Endothelial cell of umbilical vein (primary cell): ENCODE measurements around the gene REL. TPM values are rescaled to one million over a fixed set of nuclear protein-coding genes. Genes with fewer than 3 reads are reported as not detected.

Source experiments
- BruUV-seq: library from RNA; stranded (reverse); fragments of 400-500 nt; replicated peaks from 2 replicates; lab custom pipeline; 2021; lab: Mats Ljungman, UMichigan
- CTCF ChIA-PET: fragments of 300-600, 350-600 bp; sonication (Branson Sonifier 250); formaldehyde crosslinking; loops from one replicate; lab custom pipeline; 2021; ENCODE audit warnings: antibody characterized with exemption, inconsistent platforms; lab: Charles Lee
- POLR2A ChIA-PET: fragments of 300-600, 350-600 bp; sonication (Branson Sonifier 250); formaldehyde crosslinking; loops from one replicate; lab custom pipeline; 2021; ENCODE audit warnings: antibody characterized with exemption, inconsistent platforms; lab: Charles Lee
- DNase-seq: peaks from one replicate; pipeline ENCODE4 v3.0.0-alpha.2; 2011; ENCODE audit warnings: low read depth, low spot score
- FAIRE-seq: peaks from 2 replicates; lab custom pipeline; 2011; peaks lifted over from hg19 to GRCh38; lab: Jason Lieb, UNC
- H2AFZ ChIP-seq: 2 replicates; pipeline ENCODE4 v1.6.0; 2012; ENCODE audit warnings: low read depth, low read length, control low read depth, inconsistent platforms
- H3K27ac ChIP-seq: 2 replicates; pipeline ENCODE4 v1.5.1; 2011; ENCODE audit warnings: low read depth, mild to moderate bottlenecking, control low read depth, low read length, moderate library complexity; ENCODE audit not compliant: insufficient read depth
- H3K27me3 ChIP-seq, 2 experiments: 2 replicates each; pipeline versions ENCODE4 v1.6.0 to v1.6.1; 2011; ENCODE audit warnings: low read length in 2 of 2, mixed read lengths in 1 of 2; ENCODE audit not compliant: control insufficient read depth in 2 of 2, insufficient read depth in 2 of 2
- H3K36me3 ChIP-seq, 2 experiments: 2 replicates in 1 of 2; 3 replicates in 1 of 2; pipeline ENCODE4 v1.5.1; 2011; ENCODE audit warnings: low read length in 2 of 2, mild to moderate bottlenecking in 1 of 2, moderate library complexity in 1 of 2; ENCODE audit not compliant: control insufficient read depth in 2 of 2, insufficient read depth in 2 of 2; ENCODE audit errors: extremely low read depth in 1 of 2
- H3K4me1 ChIP-seq: 3 replicates; pipeline ENCODE4 v1.5.1; 2011; ENCODE audit warnings: mild to moderate bottlenecking, low read length; ENCODE audit not compliant: control insufficient read depth, insufficient read depth; ENCODE audit errors: extremely low read depth
- H3K4me2 ChIP-seq: 2 replicates; pipeline ENCODE4 v1.6.1; 2011; ENCODE audit warnings: low read length, control low read depth, mixed read lengths; ENCODE audit not compliant: insufficient read depth
- H3K4me3 ChIP-seq, 3 experiments: fragments of 200-600 bp in 1 of 3; sonication (generic), shearing (Covaris generic) in 1 of 3; replicated peaks in 1 of 3; 2 replicates each; pipeline ENCODE4 v1.5.1; 2011 to 2016; ENCODE audit warnings: control low read depth in 3 of 3, low read length in 3 of 3, mild to moderate bottlenecking in 2 of 3, inconsistent platforms in 1 of 3, low read depth in 1 of 3, moderate library complexity in 1 of 3; ENCODE audit not compliant: insufficient read depth in 1 of 3
- H3K79me2 ChIP-seq: 2 replicates; pipeline ENCODE4 v1.6.0; 2012; ENCODE audit warnings: low read length, inconsistent platforms; ENCODE audit not compliant: control insufficient read depth, insufficient read depth
- H3K9ac ChIP-seq: replicated peaks from 2 replicates; pipeline ENCODE3; 2011; ENCODE audit warnings: low read length, control low read depth; ENCODE audit not compliant: insufficient read depth; ENCODE audit errors: extremely low read depth
- H3K9me1 ChIP-seq: replicated peaks from 3 replicates; pipeline ENCODE4 v1.6.0; 2011; ENCODE audit warnings: mild to moderate bottlenecking, low read length; ENCODE audit not compliant: control insufficient read depth, insufficient read depth; ENCODE audit errors: extremely low read depth
- H3K9me3 ChIP-seq: replicated peaks from 2 replicates; pipeline ENCODE4 v1.5.1; 2012; ENCODE audit warnings: low read length, inconsistent platforms; ENCODE audit not compliant: control insufficient read depth, insufficient read depth
- H4K20me1 ChIP-seq: replicated peaks from 2 replicates; pipeline ENCODE3; 2011; ENCODE audit warnings: mild to moderate bottlenecking, low read length; ENCODE audit not compliant: control insufficient read depth, insufficient read depth; ENCODE audit errors: extremely low read depth
- EZH2 ChIP-seq: IDR thresholded peaks from 2 replicates; pipeline ENCODE4 v1.6.1; 2012; ENCODE audit warnings: borderline replicate concordance, low read depth, mild to moderate bottlenecking, moderate library complexity, low read length, inconsistent platforms; ENCODE audit not compliant: severe bottlenecking
- FOS ChIP-seq: IDR thresholded peaks from 2 replicates; pipeline ENCODE4 v1.6.1; 2011; ENCODE audit warnings: mild to moderate bottlenecking, low read length, moderate library complexity, borderline replicate concordance; ENCODE audit not compliant: insufficient read depth
- MYC ChIP-seq: IDR thresholded peaks from one replicate; pipeline ENCODE4 v1.6.1; 2011; ENCODE audit warnings: mild to moderate bottlenecking, low read depth, low read length
- POLR2A ChIP-seq: IDR thresholded peaks from 2 replicates; pipeline ENCODE4 v1.6.1; 2012; ENCODE audit warnings: low read depth, mild to moderate bottlenecking, control low read depth, low read length
- POLR2AphosphoS5 ChIP-seq: IDR thresholded peaks from 2 replicates; pipeline ENCODE4 v1.6.1; 2012; ENCODE audit warnings: low read depth, mild to moderate bottlenecking, control low read depth, low read length, moderate library complexity; ENCODE audit not compliant: insufficient read depth
- dilution Hi-C: fragments of 300-500 bp; cut with MboI; formaldehyde crosslinking; loops from one replicate; pipeline ENCODE4 v1.15.0; 2019; ENCODE audit warnings: low sequenced_read_pairs; ENCODE audit not compliant: extremely low pct_ligation_motif_present
- intact Hi-C: fragments of 100-400 bp; cut with micrococcal nuclease; formaldehyde crosslinking; loops from one replicate; pipeline ENCODE4 v1.10.0; 2022
- polyA plus RNA-seq, 4 experiments: library from polyadenylated mRNA; depleted of rRNA in 3 of 4; stranded (reverse) in 3 of 4; unstranded in 1 of 4; fragments of >200 nt; gene quantifications; 2 replicates each; pipeline versions ENCODE4 v1.2.1 to v1.2.3, GENCODE V29; 2011 to 2012; ENCODE audit warnings: missing spikeins in 1 of 4
- total RNA-seq: library from RNA; stranded (reverse); gene quantifications from 2 replicates; pipeline ENCODE4 v1.2.3, GENCODE V29; 2021
- TF ChIP-seq, protein P1 (sequence below), 2 donors: IDR thresholded peaks; 1 replicate in 1 of 2; 2 replicates in 1 of 2; pipeline ENCODE4 v1.5.1; 2011; ENCODE audit warnings: low read length in 2 of 2, mild to moderate bottlenecking in 2 of 2, moderate library complexity in 2 of 2, control low read depth in 1 of 2, inconsistent platforms in 1 of 2, low read depth in 1 of 2; ENCODE audit not compliant: insufficient read depth in 1 of 2; ENCODE audit errors: extremely low read depth in 1 of 2
- TF ChIP-seq, protein P2 (sequence below): IDR thresholded peaks from 2 replicates; pipeline ENCODE4 v1.6.1; 2011; ENCODE audit not compliant: insufficient read depth, insufficient read length

The REL gene
- total and polyA plus RNA-seq, 2 donors (not counting 3 experiments of a cell fraction or from before 2014, with no cell fraction given): 3.5 to 12.8 TPM

DNA sequence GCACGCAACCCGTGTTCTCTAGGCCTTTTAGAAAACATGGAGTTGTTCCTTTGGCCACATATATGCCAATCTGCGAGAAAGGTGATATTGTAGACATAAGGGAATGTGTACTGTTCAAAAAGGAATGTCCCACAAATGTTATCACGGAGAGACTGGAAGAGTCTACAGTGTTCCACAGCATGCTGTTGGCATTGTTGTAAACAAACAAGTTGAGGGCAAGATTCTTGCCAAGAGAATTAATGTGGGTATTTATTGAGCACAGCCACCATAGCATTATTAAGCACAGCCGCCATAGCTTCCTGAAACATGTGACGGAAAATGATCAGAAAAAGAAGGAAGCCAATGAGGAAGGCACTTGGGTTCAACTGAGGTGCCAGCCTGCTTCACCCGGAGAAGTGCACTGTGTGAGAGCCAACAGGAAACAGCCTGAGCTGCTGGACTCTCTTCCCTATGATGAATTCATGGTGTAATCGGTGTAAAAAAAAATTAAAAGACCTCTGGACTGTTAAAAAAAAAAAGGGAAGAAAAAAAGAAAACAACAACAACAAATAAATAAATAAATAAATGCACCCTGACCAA lies 29.0 kb upstream of the REL start:
- Histone ChIP-seq H3K9ac (no peak overlapping the region), H2AFZ (no peak overlapping the region), H3K79me2 (no peaks in the 10 kb centered on the region), H4K20me1 (no peaks in the 10 kb centered on the region), H3K27ac (no peak overlapping the region), H3K27me3 (peaks cover 0 to 3% of the 10 kb centered on the region in 2 experiments), H3K9me1 (no peaks in the 10 kb centered on the region), H3K4me1 (no peaks in the 10 kb centered on the region), H3K4me3 (no peak overlapping the region), H3K4me2 (no peak overlapping the region), H3K9me3 (no peaks in the 10 kb centered on the region), H3K36me3 (no peaks in the 10 kb centered on the region)
- ChIA-PET POLR2A (no interaction called here), CTCF (interaction anchor here (1.1 to 3.0 kb wide), 2 partner anchors 35 to 147 kb away, joined by 5 to 8 read pairs; no protein-coding TSS in a partner anchor)
- TF ChIP-seq POLR2AphosphoS5 (no peak), FOS (no peak), EZH2 (no peak), MYC (no peak), POLR2A (no peak)
- TF ChIP-seq, protein P1, sequence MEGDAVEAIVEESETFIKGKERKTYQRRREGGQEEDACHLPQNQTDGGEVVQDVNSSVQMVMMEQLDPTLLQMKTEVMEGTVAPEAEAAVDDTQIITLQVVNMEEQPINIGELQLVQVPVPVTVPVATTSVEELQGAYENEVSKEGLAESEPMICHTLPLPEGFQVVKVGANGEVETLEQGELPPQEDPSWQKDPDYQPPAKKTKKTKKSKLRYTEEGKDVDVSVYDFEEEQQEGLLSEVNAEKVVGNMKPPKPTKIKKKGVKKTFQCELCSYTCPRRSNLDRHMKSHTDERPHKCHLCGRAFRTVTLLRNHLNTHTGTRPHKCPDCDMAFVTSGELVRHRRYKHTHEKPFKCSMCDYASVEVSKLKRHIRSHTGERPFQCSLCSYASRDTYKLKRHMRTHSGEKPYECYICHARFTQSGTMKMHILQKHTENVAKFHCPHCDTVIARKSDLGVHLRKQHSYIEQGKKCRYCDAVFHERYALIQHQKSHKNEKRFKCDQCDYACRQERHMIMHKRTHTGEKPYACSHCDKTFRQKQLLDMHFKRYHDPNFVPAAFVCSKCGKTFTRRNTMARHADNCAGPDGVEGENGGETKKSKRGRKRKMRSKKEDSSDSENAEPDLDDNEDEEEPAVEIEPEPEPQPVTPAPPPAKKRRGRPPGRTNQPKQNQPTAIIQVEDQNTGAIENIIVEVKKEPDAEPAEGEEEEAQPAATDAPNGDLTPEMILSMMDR (IDR thresholded peaks at IDR 0.05; ENCODE audit: extremely low read depth in 1 of 2, insufficient read depth in 1 of 2, low read depth in 1 of 2, low read length in 2 of 2): no peak
- TF ChIP-seq, protein P2, sequence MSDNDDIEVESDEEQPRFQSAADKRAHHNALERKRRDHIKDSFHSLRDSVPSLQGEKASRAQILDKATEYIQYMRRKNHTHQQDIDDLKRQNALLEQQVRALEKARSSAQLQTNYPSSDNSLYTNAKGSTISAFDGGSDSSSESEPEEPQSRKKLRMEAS: no peak
- intact Hi-C loops (no loop called here), dilution Hi-C loops (no loop called here)
- FAIRE-seq (peak; percentile 12), DNase-seq (peak; percentile 12)
- no TSS peak for BruUV-seq
